NB4 (cell line): ENCODE measurements around the gene ARL13B.

ENCODE experiments used
- DNase-seq: peaks from one replicate; pipeline ENCODE4 v3.0.0; 2010; ENCODE audit warnings: low read depth
- H3K4me3 ChIP-seq: one replicate; pipeline ENCODE4 v1.5.1; 2011; ENCODE audit warnings: mild to moderate bottlenecking, low read depth, low read length, moderate library complexity
- CTCF ChIP-seq: IDR thresholded peaks from one replicate; pipeline ENCODE4 v1.5.1; 2012; ENCODE audit warnings: low read depth, low read length
- MAX ChIP-seq: IDR thresholded peaks from 2 replicates; pipeline ENCODE4 v1.6.1; 2011; ENCODE audit warnings: low read depth, low read length
- MYC ChIP-seq: IDR thresholded peaks from 2 replicates; pipeline ENCODE4 v1.6.1; 2011; ENCODE audit warnings: low read depth, low read length
- POLR2A ChIP-seq: IDR thresholded peaks from 2 replicates; pipeline ENCODE4 v1.6.1; 2011; ENCODE audit warnings: mild to moderate bottlenecking; ENCODE audit not compliant: insufficient read length; ENCODE audit errors: extremely low read depth

ARL13B gene

GRCh38 chr3:93973131-93974126 lies 6.5 kb upstream of the ARL13B start, which contains the start of gene PROS1:
PROS1 (minus strand) TSS chr3:93973896; CDS start chr3:93973749, 147 bp downstream.
- H3K4me3 ChIP-seq: peak within 1 kb of the TSS; percentile 54
- DNase-seq: peak; percentile 65
- TF ChIP-seq CTCF: no peak
- TF ChIP-seq MAX: no peak
- TF ChIP-seq MYC: no peak
- TF ChIP-seq POLR2A: no peak

DNA sequence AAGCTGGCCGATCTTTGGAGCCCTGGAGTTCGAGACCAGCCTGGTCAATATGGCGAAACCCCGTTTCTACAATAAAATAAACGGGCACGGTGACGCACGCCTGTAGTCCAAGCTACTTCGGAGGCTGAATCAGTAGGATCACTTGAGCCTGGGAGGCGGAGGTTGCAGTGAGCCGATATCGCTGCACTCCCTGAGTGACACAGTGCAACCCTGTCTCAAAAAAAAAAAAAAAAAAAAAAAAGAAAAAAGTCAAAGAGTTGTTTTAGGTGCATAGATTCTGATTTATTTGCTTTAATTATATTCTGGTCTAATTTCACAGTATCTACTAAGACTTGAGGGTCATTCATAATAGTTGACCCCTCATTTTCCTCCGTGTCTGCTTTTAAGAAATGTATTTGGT lies 1.7 kb downstream of the ARL13B start:
- no peak overlapping the region for H3K4me3 ChIP-seq
- no peak for DNase-seq
- TF ChIP-seq CTCF (no peak), MAX (no peak), POLR2A (no peak)

- H3K4me3 ChIP-seq: no peak overlapping the region
- no peak for TF ChIP-seq MYC
- TF ChIP-seq CTCF: no peak
- TF ChIP-seq POLR2A: no peak
Observed at GRCh38 chr3:93983408-93983807, 3.5 kb downstream of the ARL13B start.

GRCh38 chr3:93984618-93985017 lies 4.7 kb downstream of the ARL13B start:
- TF ChIP-seq MYC (no peak), POLR2A (no peak), CTCF (no peak), MAX (no peak)
- DNase-seq: no peak
- no peak overlapping the region for H3K4me3 ChIP-seq

More at GRCh38 chr3:93983408-93983807, 3.5 kb downstream of the ARL13B start:
- DNase-seq: no peak

DNA sequence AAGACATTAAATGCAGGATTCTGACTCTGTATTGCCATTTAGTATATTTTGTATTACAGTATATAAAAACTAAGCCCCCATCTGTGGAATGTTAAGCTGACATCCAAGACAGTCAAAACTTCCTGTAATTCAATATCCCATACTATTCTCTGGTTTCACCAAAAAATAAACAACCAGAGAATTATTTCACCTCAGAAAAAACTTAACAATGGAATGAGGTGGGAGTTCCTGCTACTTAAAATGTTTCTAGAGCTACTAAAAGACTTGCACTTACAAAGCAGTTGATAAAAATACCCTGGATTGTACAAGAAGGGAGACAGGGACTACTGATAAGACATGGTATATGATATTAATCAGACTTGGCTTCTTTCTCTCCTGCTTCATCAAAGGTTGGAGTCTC lies 8.3 kb downstream of the ARL13B start:
- no peak for TF ChIP-seq MAX
- no peak for TF ChIP-seq MYC
- TF ChIP-seq POLR2A: no peak
- no peak for TF ChIP-seq CTCF
- H3K4me3 ChIP-seq: no peak overlapping the region
- DNase-seq: no peak

DNA sequence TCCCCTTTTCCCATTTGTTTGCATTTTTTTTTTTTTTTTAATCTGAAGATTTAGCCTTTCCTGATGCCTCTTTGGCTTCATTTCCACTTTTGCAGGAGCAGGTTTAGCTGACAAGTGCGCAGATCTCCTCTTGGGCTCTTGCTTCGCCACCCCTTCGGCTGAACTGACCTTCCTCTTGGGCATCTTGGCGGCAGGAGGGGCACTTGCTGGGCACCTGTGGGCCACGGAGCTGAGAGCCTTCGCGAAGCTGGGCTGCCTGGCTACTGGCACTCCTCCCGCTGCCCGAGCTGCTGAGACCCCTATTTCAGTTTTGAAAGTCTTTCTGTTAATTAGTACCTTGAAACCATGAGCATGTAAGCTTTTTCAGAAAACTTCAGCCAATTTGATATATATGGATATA lies 8.8 kb downstream of the ARL13B start:
- H3K4me3 ChIP-seq: no peak overlapping the region
- DNase-seq: no peak
- no peak for TF ChIP-seq MAX
- TF ChIP-seq CTCF: no peak
- no peak for TF ChIP-seq POLR2A
- TF ChIP-seq MYC: no peak
